ENCODE data around the gene SPATS2L.

GRCh38 chr2:200406379-200406778 lies 99.9 kb downstream of the SPATS2L start:
- TF ChIP-seq CTCF (conservative IDR thresholded peaks at IDR 0.05; ENCODE audit: low read depth in 2 of 2) (no peak), CREB1 (CRISPR knock-in tag; IDR thresholded peaks at IDR 0.05; ENCODE audit: low read depth) (no peak), NANOG (IDR thresholded peaks at IDR 0.05; ENCODE audit: borderline replicate concordance) (no peak), ZNF462 (CRISPR knock-in tag; IDR thresholded peaks at IDR 0.05) (no peak), EZH2phosphoT487 (IDR thresholded peaks at IDR 0.05; ENCODE audit: unreplicated experiment) (no peak), EZH2 (IDR thresholded peaks at IDR 0.05; ENCODE audit: low read depth, unreplicated experiment) (no peak), POLR2AphosphoS5 (IDR thresholded peaks at IDR 0.05; ENCODE audit: low read depth) (no peak), REST (IDR thresholded peaks at IDR 0.05; ENCODE audit: unreplicated experiment) (no peak)

All from GM23338 (cell line).